H1 (cell line): ENCODE results near the gene NGFR. TPM values are rescaled to one million over a fixed set of nuclear protein-coding genes. Genes with fewer than 3 reads are reported as not detected.

Source experiments
- CTCF ChIA-PET: fragments of 300-600 bp; sonication (Branson Sonifier 250); formaldehyde crosslinking; loops from one replicate; lab custom pipeline; 2021; ENCODE audit not compliant: partially characterized antibody; lab: Charles Lee
- POLR2A ChIA-PET: fragments of 300-600 bp; sonication (Branson Sonifier 250); formaldehyde crosslinking; loops from one replicate; lab custom pipeline; 2021; ENCODE audit warnings: inconsistent platforms; ENCODE audit not compliant: partially characterized antibody; lab: Charles Lee
- DNase-seq, 2 experiments: peaks; one replicate each; pipeline versions ENCODE4 v3.0.0 to v3.0.0-alpha.2; 2010 to 2022; ENCODE audit warnings: low spot score in 2 of 2, low read depth in 1 of 2, mixed read lengths in 1 of 2
- FAIRE-seq: peaks from 2 replicates; lab custom pipeline; 2011; peaks lifted over from hg19 to GRCh38; lab: Jason Lieb, UNC
- H2AFZ ChIP-seq: 2 replicates; pipeline ENCODE4 v1.8.1; 2012; ENCODE audit warnings: low read length, inconsistent platforms
- H2AK5ac ChIP-seq: 2 replicates; pipeline ENCODE4 v1.6.1; 2013; ENCODE audit warnings: low read depth, low read length
- H2BK120ac ChIP-seq: replicated peaks from 2 replicates; pipeline ENCODE3; 2013; ENCODE audit warnings: low read depth, low read length, inconsistent platforms
- H2BK12ac ChIP-seq: 2 replicates; pipeline ENCODE4 v1.6.1; 2013; ENCODE audit warnings: low read depth, low read length
- H2BK15ac ChIP-seq: 2 replicates; pipeline ENCODE4 v1.6.1; 2013; ENCODE audit warnings: low read length
- H2BK20ac ChIP-seq: 2 replicates; pipeline ENCODE4 v1.6.1; 2013; ENCODE audit warnings: low read length
- H2BK5ac ChIP-seq: 2 replicates; pipeline ENCODE4 v1.6.1; 2013; ENCODE audit warnings: low read depth, low read length
- H3K14ac ChIP-seq: 2 replicates; pipeline ENCODE4 v1.6.1; 2013; ENCODE audit warnings: inconsistent platforms; ENCODE audit not compliant: insufficient read length
- H3K18ac ChIP-seq: 2 replicates; pipeline ENCODE4 v1.6.1; 2013; ENCODE audit warnings: low read length; ENCODE audit errors: extremely low read depth
- H3K23ac ChIP-seq: 2 replicates; pipeline ENCODE4 v1.6.1; 2013; ENCODE audit warnings: inconsistent platforms; ENCODE audit not compliant: insufficient read length
- H3K23me2 ChIP-seq: 2 replicates; pipeline ENCODE4 v1.6.1; 2013; ENCODE audit warnings: low read depth, low read length
- H3K27ac ChIP-seq: 2 replicates; pipeline ENCODE4 v1.6.1; 2011; ENCODE audit warnings: low read depth, low read length, inconsistent platforms
- H3K27me3 ChIP-seq, 4 experiments: replicated peaks in 1 of 4; 1 replicate in 1 of 4; 2 replicates in 3 of 4; pipeline versions ENCODE4 v1.6.1 to v1.8.1; 2011 to 2013; ENCODE audit warnings: low read length in 3 of 4, mild to moderate bottlenecking in 3 of 4, inconsistent platforms in 2 of 4, mixed read lengths in 2 of 4, moderate library complexity in 1 of 4; ENCODE audit not compliant: control insufficient read depth in 3 of 4, insufficient read depth in 3 of 4; ENCODE audit errors: extremely low read depth in 1 of 4
- H3K36me3 ChIP-seq, 4 experiments: 2 replicates each; pipeline versions ENCODE4 v1.6.1 to v1.8.1; 2011 to 2013; ENCODE audit warnings: mild to moderate bottlenecking in 4 of 4, low read length in 3 of 4, moderate library complexity in 2 of 4, control low read depth in 1 of 4, inconsistent platforms in 1 of 4; ENCODE audit not compliant: insufficient read depth in 4 of 4, control insufficient read depth in 2 of 4
- H3K4ac ChIP-seq: replicated peaks from 2 replicates; pipeline ENCODE3; 2013; ENCODE audit warnings: low read length, low read depth, mixed read lengths, inconsistent platforms; ENCODE audit not compliant: insufficient read length
- H3K4me1 ChIP-seq, 4 experiments: replicated peaks in 1 of 4; 1 replicate in 1 of 4; 2 replicates in 3 of 4; pipeline versions ENCODE4 v1.6.1 to v1.8.1; 2011 to 2013; ENCODE audit warnings: low read length in 3 of 4, inconsistent platforms in 2 of 4, mixed read lengths in 1 of 4; ENCODE audit not compliant: insufficient read depth in 4 of 4, control insufficient read depth in 3 of 4
- H3K4me2 ChIP-seq, 2 experiments: 2 replicates each; pipeline versions ENCODE4 v1.6.1 to v1.8.1; 2011 to 2013; ENCODE audit warnings: low read depth in 2 of 2, low read length in 2 of 2, control low read depth in 1 of 2, inconsistent platforms in 1 of 2, mild to moderate bottlenecking in 1 of 2; ENCODE audit not compliant: insufficient read depth in 1 of 2
- H3K4me3 ChIP-seq, 4 experiments: fragments of 200-600, 300-600 bp in 1 of 4; sonication (generic), shearing (Covaris generic), sonication (Bioruptor Twin) in 1 of 4; 2 replicates each; pipeline versions ENCODE4 v1.5.1 to v1.8.1; 2011 to 2016; ENCODE audit warnings: low read length in 4 of 4, low read depth in 3 of 4, control low read depth in 2 of 4, inconsistent platforms in 2 of 4, mild to moderate bottlenecking in 2 of 4, mixed read lengths in 1 of 4, moderate library complexity in 1 of 4; ENCODE audit not compliant: insufficient read depth in 2 of 4; ENCODE audit errors: extremely low read depth in 1 of 4
- H3K56ac ChIP-seq: replicated peaks from 2 replicates; pipeline ENCODE3; 2013; ENCODE audit warnings: low read depth, mild to moderate bottlenecking, mixed read lengths, low read length, inconsistent platforms; ENCODE audit not compliant: insufficient read length
- H3K79me1 ChIP-seq: 2 replicates; pipeline ENCODE4 v1.6.1; 2013; ENCODE audit warnings: low read depth, low read length, control low read depth
- H3K79me2 ChIP-seq, 2 experiments: 2 replicates each; pipeline versions ENCODE4 v1.6.1 to v1.8.1; 2012 to 2013; ENCODE audit warnings: low read length in 2 of 2, mild to moderate bottlenecking in 2 of 2, inconsistent platforms in 1 of 2; ENCODE audit not compliant: insufficient read depth in 2 of 2, control insufficient read depth in 1 of 2
- H3K9ac ChIP-seq, 4 experiments: replicated peaks in 1 of 4; 1 replicate in 1 of 4; 2 replicates in 3 of 4; pipeline versions ENCODE4 v1.6.1 to v1.8.1; 2011 to 2013; ENCODE audit warnings: low read depth in 3 of 4, low read length in 3 of 4, control low read depth in 2 of 4, mild to moderate bottlenecking in 2 of 4, moderate library complexity in 2 of 4, inconsistent platforms in 1 of 4; ENCODE audit errors: extremely low read depth in 1 of 4
- H3K9me3 ChIP-seq, 2 experiments: 2 replicates each; pipeline versions ENCODE4 v1.6.1 to v1.8.1; 2012 to 2013; ENCODE audit warnings: mild to moderate bottlenecking in 2 of 2, moderate library complexity in 2 of 2, control low read depth in 1 of 2, inconsistent platforms in 1 of 2, low read depth in 1 of 2, low read length in 1 of 2, mixed read lengths in 1 of 2; ENCODE audit not compliant: insufficient read depth in 2 of 2
- H4K20me1 ChIP-seq, 2 experiments: replicated peaks in 1 of 2; 2 replicates each; pipeline versions ENCODE3 to v1.8.1; 2011 to 2013; ENCODE audit warnings: inconsistent platforms in 2 of 2, low read length in 2 of 2, mild to moderate bottlenecking in 1 of 2; ENCODE audit not compliant: insufficient read depth in 2 of 2, control insufficient read depth in 1 of 2
- H4K5ac ChIP-seq: 2 replicates; pipeline ENCODE4 v1.6.1; 2013; ENCODE audit warnings: low read length, low read depth, mixed read lengths, inconsistent platforms; ENCODE audit not compliant: insufficient read length
- H4K8ac ChIP-seq: 2 replicates; pipeline ENCODE4 v1.8.0; 2013; ENCODE audit warnings: mild to moderate bottlenecking, moderate library complexity, low read length, inconsistent platforms; ENCODE audit not compliant: insufficient read depth; ENCODE audit errors: extremely low read depth
- H4K91ac ChIP-seq: replicated peaks from 2 replicates; pipeline ENCODE3; 2013; ENCODE audit warnings: low read length, mixed read lengths, inconsistent platforms; ENCODE audit not compliant: insufficient read length
- CHD1 ChIP-seq: IDR thresholded peaks from 2 replicates; pipeline ENCODE4 v1.6.1; 2012; ENCODE audit warnings: low read depth, low read length, improper control_type of control experiment
- CHD2 ChIP-seq: IDR thresholded peaks from 2 replicates; pipeline ENCODE4 v1.6.1; 2012; ENCODE audit warnings: low read length, improper control_type of control experiment
- EGR1 ChIP-seq: IDR thresholded peaks from 2 replicates; pipeline ENCODE4 v1.6.1; 2011; ENCODE audit warnings: low read depth, low read length, borderline replicate concordance
- EP300 ChIP-seq, 2 experiments: IDR thresholded peaks; 1 replicate in 1 of 2; 2 replicates in 1 of 2; pipeline ENCODE4 v1.6.1; 2011 to 2012; ENCODE audit warnings: low read depth in 2 of 2, low read length in 2 of 2, mild to moderate bottlenecking in 2 of 2, borderline replicate concordance in 1 of 2, inconsistent platforms in 1 of 2, moderate library complexity in 1 of 2
- GABPA ChIP-seq: IDR thresholded peaks from 2 replicates; pipeline ENCODE4 v1.6.1; 2011; ENCODE audit warnings: mild to moderate bottlenecking, low read length, moderate library complexity, borderline replicate concordance; ENCODE audit not compliant: insufficient read depth
- HDAC6 ChIP-seq: IDR thresholded peaks from one replicate; pipeline ENCODE4 v1.7.1; 2012; ENCODE audit warnings: low read depth, mild to moderate bottlenecking, inconsistent platforms, low read length, moderate library complexity
- KDM4A ChIP-seq: IDR thresholded peaks from one replicate; pipeline ENCODE4 v1.7.1; 2012; ENCODE audit warnings: low read depth, mild to moderate bottlenecking, moderate library complexity, low read length, inconsistent platforms; ENCODE audit not compliant: severe bottlenecking
- WGBS, 2 experiments: shearing (Covaris generic) in 1 of 2; methylation state at CpG; one replicate each; pipeline versions ENCODE4 v1.1.6 to v1.1.7; 2013 to 2015; ENCODE audit warnings: low lambda C conversion rate in 2 of 2, mixed read lengths in 2 of 2, inconsistent platforms in 1 of 2, low coverage in 1 of 2, missing lambda C conversion rate in 1 of 2; ENCODE audit not compliant: insufficient replicate concordance in 2 of 2, insufficient coverage in 1 of 2, insufficient read length in 1 of 2; ENCODE audit errors: extremely low coverage in 1 of 2, missing lambda C conversion rate in 1 of 2; 5-methylcytosine and 5-hydroxymethylcytosine counted together
- polyA plus RNA-seq, 7 experiments: library from polyadenylated mRNA; depleted of rRNA in 3 of 7; stranded (reverse) in 5 of 7; unstranded in 2 of 7; fragments of >200 nt in 5 of 7; fragments of 200-250 nt in 2 of 7; gene quantifications; 1 replicate in 5 of 7; 2 replicates in 1 of 7; 4 replicates in 1 of 7; pipeline versions ENCODE4 v1.2.1 to v1.2.3, GENCODE V29; 2011 to 2013; ENCODE audit warnings: missing spikeins in 2 of 7, mixed read lengths in 2 of 7
- total RNA-seq: library from RNA; stranded (reverse); fragmentation: NEBNext Ultra II Directional; extraction: Animal tissue kit (Norgen Biotek cat#: 25700); gene quantifications from 2 replicates; pipeline ENCODE4 v1.2.1, GENCODE V29; 2021

Gene NGFR
- total and polyA plus RNA-seq, 2 of the 8 experiments (the other 6 are each of a cell fraction or from before 2014, with no cell fraction given): 8.1 to 10.3 TPM

GRCh38 chr17:49445591-49445990 is 49.5 kb upstream of the NGFR start:
- H3K14ac ChIP-seq: no peak overlapping the region
- no peak overlapping the region for H4K5ac ChIP-seq
- no peak overlapping the region for H2BK12ac ChIP-seq
- TF ChIP-seq EGR1 (no peak), GABPA (no peak), CHD1 (no peak), CHD2 (no peak), EP300 (IDR thresholded peaks at IDR 0.05; ENCODE audit: borderline replicate concordance in 1 of 2, low read depth in 2 of 2, low read length in 2 of 2) (no peak), KDM4A (no peak), HDAC6 (no peak)
- H3K4ac ChIP-seq: no peak overlapping the region
- H3K4me2 ChIP-seq: no peak overlapping the region
- H3K23ac ChIP-seq: no peak overlapping the region
- ChIA-PET POLR2A (interaction anchor here (1.3 to 1.9 kb wide), 2 partner anchors 12 to 15 kb away, joined by 3 to 4 read pairs; no protein-coding TSS in a partner anchor), CTCF (interaction anchor here (0.7 to 3.1 kb wide), 5 partner anchors 12 to 135 kb away, joined by 3 to 16 read pairs (median 3); no protein-coding TSS in a partner anchor)
- FAIRE-seq (no peak), DNase-seq (no peak)
- H3K56ac ChIP-seq: no peak overlapping the region
- no peaks in the 10 kb centered on the region for H3K23me2 ChIP-seq
- no peaks in the 10 kb centered on the region; a peak in 1 of 7 replicates for H3K27me3 ChIP-seq
- no peak overlapping the region for H3K18ac ChIP-seq
- H2AFZ ChIP-seq: no peak overlapping the region
- no peaks in the 10 kb centered on the region for H3K36me3 ChIP-seq
- no peak overlapping the region for H3K9ac ChIP-seq
- H2BK20ac ChIP-seq: no peak overlapping the region
- H2BK5ac ChIP-seq: no peak overlapping the region
- no peak overlapping the region for H4K8ac ChIP-seq
- H2BK15ac ChIP-seq: no peak overlapping the region
- H3K79me2 ChIP-seq: no peaks in the 10 kb centered on the region
- 83% methylated on average over 7 of the region's 7 CpGs; no CpG with 5 or more reads in 1 of the 2 experiments for WGBS, 2 experiments
- no peak overlapping the region for H3K27ac ChIP-seq
- H4K91ac ChIP-seq: no peak overlapping the region
- no peak overlapping the region for H2AK5ac ChIP-seq
- H4K20me1 ChIP-seq: no peaks in the 10 kb centered on the region
- no peak overlapping the region for H3K4me3 ChIP-seq
- H3K4me1 ChIP-seq: peaks cover 0 to 1% (median 0%) of the 10 kb centered on the region in 4 experiments; a peak in 1 of 7 replicates
- H3K9me3 ChIP-seq: no peaks in the 10 kb centered on the region
- H3K79me1 ChIP-seq: no peaks in the 10 kb centered on the region
- no peak overlapping the region for H2BK120ac ChIP-seq
